T-cell (primary cell): ENCODE data around the gene DNAJB8. TPM values are rescaled to one million over a fixed set of nuclear protein-coding genes. Genes with fewer than 3 reads are reported as not detected.

Experiments
- ATAC-seq, 4 experiments: fragments of 200-7000 bp in 3 of 4; fragments of 150-1000 bp in 1 of 4; cut with Tn5 transposase; replicated peaks in 1 of 4; 1 replicate in 3 of 4; 2 replicates in 1 of 4; pipeline ENCODE4 v1.10.0; 2021; ENCODE audit warnings: moderate library complexity in 3 of 4, mild to moderate bottlenecking in 2 of 4, moderate number of reproducible peaks in 1 of 4
- CTCF ChIA-PET, 2 donors: fragments of 300-600 bp; sonication (Branson Sonifier 250); formaldehyde crosslinking; loops; one replicate each; lab custom pipeline; 2022; ENCODE audit warnings: antibody characterized with exemption in 2 of 2; lab: Charles Lee
- POLR2A ChIA-PET, 2 donors: fragments of 300-600 bp; sonication (Branson Sonifier 250); formaldehyde crosslinking; loops; one replicate each; lab custom pipeline; 2022; ENCODE audit warnings: antibody characterized with exemption in 2 of 2; lab: Charles Lee
- DNase-seq, 35 experiments: peaks; one replicate each; pipeline versions ENCODE4 v3.0.0 to v3.0.0-alpha.2; 2013 to 2023
- H3K27ac ChIP-seq: one replicate; pipeline ENCODE4 v1.5.1; 2013; ENCODE audit warnings: low read length
- H3K27me3 ChIP-seq, 2 experiments: replicated peaks in 1 of 2; 1 replicate in 1 of 2; 2 replicates in 1 of 2; pipeline versions ENCODE4 v1.6.1 to v1.7.0; 2013; ENCODE audit warnings: low read length in 1 of 2, mixed read lengths in 1 of 2; ENCODE audit not compliant: control insufficient read depth in 2 of 2, insufficient read depth in 2 of 2; ENCODE audit errors: extremely low read depth in 1 of 2
- H3K36me3 ChIP-seq, 2 donors: 1 replicate in 1 of 2; 2 replicates in 1 of 2; pipeline versions ENCODE4 v1.6.1 to v1.7.0; 2013; ENCODE audit warnings: low read length in 1 of 2; ENCODE audit not compliant: control insufficient read depth in 2 of 2, insufficient read depth in 1 of 2; ENCODE audit errors: extremely low read depth in 1 of 2
- H3K4me1 ChIP-seq, 2 experiments: 1 replicate in 1 of 2; 2 replicates in 1 of 2; pipeline versions ENCODE4 v1.6.1 to v1.7.0; 2013; ENCODE audit warnings: low read length in 2 of 2, mixed read lengths in 1 of 2; ENCODE audit not compliant: insufficient read depth in 2 of 2, control insufficient read depth in 1 of 2; ENCODE audit errors: extremely low read depth in 1 of 2
- H3K4me3 ChIP-seq, 2 donors: 1 replicate in 1 of 2; 2 replicates in 1 of 2; pipeline versions ENCODE4 v1.5.1 to v1.7.0; 2013; ENCODE audit warnings: mild to moderate bottlenecking in 2 of 2, low read length in 1 of 2, moderate library complexity in 1 of 2; ENCODE audit not compliant: control insufficient read depth in 1 of 2; ENCODE audit errors: extremely low read depth in 1 of 2
- H3K9me3 ChIP-seq: 2 replicates; pipeline ENCODE4 v1.7.0; 2013
- H3K27ac Mint-ChIP-seq, 2 donors: one replicate each; pipeline ENCODE4 v1.8.0; 2020 to 2021; ENCODE audit warnings: mild to moderate bottlenecking in 2 of 2, mixed read lengths in 2 of 2
- H3K27me3 Mint-ChIP-seq, 2 donors: one replicate each; pipeline ENCODE4 v1.8.0; 2021 to 2022; ENCODE audit warnings: mixed read lengths in 2 of 2
- H3K36me3 Mint-ChIP-seq: one replicate; pipeline ENCODE4 v1.8.0; 2021; ENCODE audit warnings: mixed read lengths
- H3K4me1 Mint-ChIP-seq, 3 donors: one replicate each; pipeline ENCODE4 v1.8.0; 2020 to 2022; ENCODE audit warnings: mixed read lengths in 3 of 3, mild to moderate bottlenecking in 1 of 3
- H3K4me3 Mint-ChIP-seq, 3 donors: one replicate each; pipeline ENCODE4 v1.8.0; 2020 to 2022; ENCODE audit warnings: mild to moderate bottlenecking in 3 of 3, mixed read lengths in 3 of 3, moderate library complexity in 3 of 3
- H3K9me3 Mint-ChIP-seq, 3 donors: one replicate each; pipeline ENCODE4 v1.8.0; 2020 to 2022; ENCODE audit warnings: mixed read lengths in 3 of 3
- WGBS: methylation state at CpG from one replicate; pipeline ENCODE4 v1.1.5; 2013; ENCODE audit warnings: missing lambda C conversion rate; ENCODE audit not compliant: insufficient coverage; 5-methylcytosine and 5-hydroxymethylcytosine counted together
- total RNA-seq, 35 experiments: library from RNA in 6 of 35; stranded (reverse) in 6 of 35; fragments of 120-200 nt in 1 of 35; gene quantifications; one replicate each; pipeline versions ENCODE4 v1.2.1 to v1.2.4 and lab custom pipeline; 2013 to 2026

The DNAJB8 gene
- total RNA-seq, 5 donors from 2014 or later (not counting 1 experiment from before 2014, with no cell fraction given): not detected

- no peak overlapping the region for H3K4me3 Mint-ChIP-seq
- H3K9me3 Mint-ChIP-seq: no peaks in the 10 kb centered on the region
- Histone ChIP-seq H3K4me1 (peaks cover 0 to 3% of the 10 kb centered on the region in 2 experiments), H3K36me3 (no peaks in the 10 kb centered on the region), H3K27ac (no peak overlapping the region), H3K9me3 (no peaks in the 10 kb centered on the region), H3K4me3 (no peak overlapping the region), H3K27me3 (peaks cover 0 to 63% of the 10 kb centered on the region in 2 experiments)
- peaks cover 27 to 33% of the 10 kb centered on the region in 2 donors for H3K27me3 Mint-ChIP-seq
- DNase-seq (no peak), ATAC-seq (no peak)
- H3K27ac Mint-ChIP-seq: no peak overlapping the region
- no peaks in the 10 kb centered on the region for H3K36me3 Mint-ChIP-seq
- H3K4me1 Mint-ChIP-seq: peaks cover 4 to 23% (median 7%) of the 10 kb centered on the region in 3 donors
- 79% methylated on average over 4 of the region's 7 CpGs for WGBS
- POLR2A ChIA-PET: no interaction called here
- CTCF ChIA-PET: no interaction called here
Observed at GRCh38 chr3:128464188-128464587, 2.5 kb downstream of the DNAJB8 start.

- 88% methylated on average over 10 of the region's 10 CpGs for WGBS
- H3K4me1 ChIP-seq: no peaks in the 10 kb centered on the region
- H3K27me3 ChIP-seq: peaks cover 0 to 62% of the 10 kb centered on the region in 2 experiments
- no peak for DNase-seq
- no peak for ATAC-seq
- CTCF ChIA-PET: no interaction called here
- H3K27ac ChIP-seq: no peak overlapping the region
- no peaks in the 10 kb centered on the region for H3K9me3 Mint-ChIP-seq
- H3K4me3 ChIP-seq: no peak overlapping the region
- POLR2A ChIA-PET: no interaction called here
- no peaks in the 10 kb centered on the region for H3K36me3 Mint-ChIP-seq
- H3K27me3 Mint-ChIP-seq: peaks cover 27 to 33% of the 10 kb centered on the region in 2 donors
- H3K27ac Mint-ChIP-seq: no peak overlapping the region
- peaks cover 4 to 23% (median 7%) of the 10 kb centered on the region in 3 donors for H3K4me1 Mint-ChIP-seq
- no peaks in the 10 kb centered on the region for H3K9me3 ChIP-seq
- H3K36me3 ChIP-seq: no peaks in the 10 kb centered on the region
- no peak overlapping the region for H3K4me3 Mint-ChIP-seq
Observed at GRCh38 chr3:128463771-128464170, 2.9 kb downstream of the DNAJB8 start.

GRCh38 chr3:128463354-128463753 lies 3.3 kb downstream of the DNAJB8 start:
- Histone ChIP-seq H3K27ac (no peak overlapping the region), H3K27me3 (peaks cover 0 to 59% of the 10 kb centered on the region in 2 experiments), H3K4me3 (no peak overlapping the region), H3K4me1 (no peaks in the 10 kb centered on the region), H3K9me3 (no peaks in the 10 kb centered on the region), H3K36me3 (no peaks in the 10 kb centered on the region)
- ATAC-seq: no peak
- Mint-ChIP-seq H3K4me3 (no peak overlapping the region), H3K36me3 (no peaks in the 10 kb centered on the region), H3K27me3 (peaks cover 27 to 33% of the 10 kb centered on the region in 2 donors), H3K27ac (no peak overlapping the region), H3K9me3 (no peaks in the 10 kb centered on the region), H3K4me1 (peaks cover 4 to 23% (median 7%) of the 10 kb centered on the region in 3 donors)
- ChIA-PET POLR2A (no interaction called here), CTCF (no interaction called here)
- DNase-seq: no peak
- WGBS: 93% methylated on average over 9 of the region's 11 CpGs

- ChIA-PET CTCF (no interaction called here), POLR2A (no interaction called here)
- Histone ChIP-seq H3K4me1 (no peaks in the 10 kb centered on the region), H3K9me3 (no peaks in the 10 kb centered on the region), H3K36me3 (no peaks in the 10 kb centered on the region), H3K27me3 (peaks cover 0 to 59% of the 10 kb centered on the region in 2 experiments), H3K27ac (no peak overlapping the region), H3K4me3 (no peak overlapping the region)
- 86% methylated on average over 19 of the region's 20 CpGs for WGBS
- Mint-ChIP-seq H3K27me3 (peaks cover 27 to 35% of the 10 kb centered on the region in 2 donors), H3K4me3 (no peak overlapping the region), H3K27ac (no peak overlapping the region), H3K9me3 (no peaks in the 10 kb centered on the region), H3K4me1 (peaks cover 4 to 23% (median 7%) of the 10 kb centered on the region in 3 donors), H3K36me3 (no peaks in the 10 kb centered on the region)
- DNase-seq (no peak), ATAC-seq (no peak)
Observed at GRCh38 chr3:128462931-128463330, 3.8 kb downstream of the DNAJB8 start.

GRCh38 chr3:128462341-128462910 lies 4.3 kb downstream of the DNAJB8 start:
- no peak for DNase-seq
- no peak overlapping the region for H3K27ac ChIP-seq
- H3K9me3 ChIP-seq: no peaks in the 10 kb centered on the region
- peaks cover 0 to 58% of the 10 kb centered on the region in 2 experiments for H3K27me3 ChIP-seq
- WGBS: 92% methylated on average over 20 of the region's 23 CpGs
- no peaks in the 10 kb centered on the region for H3K4me1 ChIP-seq
- Mint-ChIP-seq H3K27ac (no peak overlapping the region), H3K9me3 (no peaks in the 10 kb centered on the region), H3K27me3 (peaks cover 27 to 39% of the 10 kb centered on the region in 2 donors), H3K36me3 (no peaks in the 10 kb centered on the region), H3K4me3 (no peak overlapping the region), H3K4me1 (peaks cover 4 to 23% (median 7%) of the 10 kb centered on the region in 3 donors)
- ATAC-seq: no peak
- no peak overlapping the region for H3K4me3 ChIP-seq
- CTCF ChIA-PET: no interaction called here
- H3K36me3 ChIP-seq: no peaks in the 10 kb centered on the region
- POLR2A ChIA-PET: no interaction called here

GRCh38 chr3:128461731-128462130 lies 5.0 kb downstream of the DNAJB8 start:
- WGBS: 81% methylated on average over 10 of the region's 12 CpGs
- H3K27me3 ChIP-seq: peaks cover 0 to 60% of the 10 kb centered on the region in 2 experiments
- peaks cover 0 to 16% (median 0%) of the 10 kb centered on the region in 3 donors for H3K4me1 Mint-ChIP-seq
- H3K4me3 ChIP-seq: no peak overlapping the region
- no peaks in the 10 kb centered on the region for H3K36me3 Mint-ChIP-seq
- no peak overlapping the region for H3K27ac Mint-ChIP-seq
- ATAC-seq (no peak), DNase-seq (no peak)
- H3K4me1 ChIP-seq: no peaks in the 10 kb centered on the region
- H3K36me3 ChIP-seq: no peaks in the 10 kb centered on the region
- no peak overlapping the region for H3K4me3 Mint-ChIP-seq
- no peaks in the 10 kb centered on the region for H3K9me3 Mint-ChIP-seq
- H3K27me3 Mint-ChIP-seq: peaks cover 20 to 32% of the 10 kb centered on the region in 2 donors
- no peaks in the 10 kb centered on the region for H3K9me3 ChIP-seq
- CTCF ChIA-PET: no interaction called here
- H3K27ac ChIP-seq: no peak overlapping the region
- POLR2A ChIA-PET: no interaction called here
